ENCODE measurements around the gene AAMP.

- no peak for TF ChIP-seq GATA2 (IDR thresholded peaks at IDR 0.05; ENCODE audit: low read depth, low read length)
- TF ChIP-seq GATA3 (IDR thresholded peaks at IDR 0.05; ENCODE audit: low read depth, low read length), result no peak
Observed at GRCh38 chr2:218229239-218229638, 40.7 kb downstream of the AAMP start.
